ENCODE results near the gene SNRPB.
"Not testable (repeated sequence)": the region's sequence is repeated elsewhere in the genome, so short reads cannot be mapped to it uniquely, and the experiment has no call there.

SNRPB gene

GRCh38 chr20:2470423-2471193, at the start of gene SNRPB:
Gene SNRPB, minus strand, starts transcription at chr20:2470789. Its CDS starts 99 bp downstream, at chr20:2470690.
- FAIRE-seq, result peak; percentile 81

DNA sequence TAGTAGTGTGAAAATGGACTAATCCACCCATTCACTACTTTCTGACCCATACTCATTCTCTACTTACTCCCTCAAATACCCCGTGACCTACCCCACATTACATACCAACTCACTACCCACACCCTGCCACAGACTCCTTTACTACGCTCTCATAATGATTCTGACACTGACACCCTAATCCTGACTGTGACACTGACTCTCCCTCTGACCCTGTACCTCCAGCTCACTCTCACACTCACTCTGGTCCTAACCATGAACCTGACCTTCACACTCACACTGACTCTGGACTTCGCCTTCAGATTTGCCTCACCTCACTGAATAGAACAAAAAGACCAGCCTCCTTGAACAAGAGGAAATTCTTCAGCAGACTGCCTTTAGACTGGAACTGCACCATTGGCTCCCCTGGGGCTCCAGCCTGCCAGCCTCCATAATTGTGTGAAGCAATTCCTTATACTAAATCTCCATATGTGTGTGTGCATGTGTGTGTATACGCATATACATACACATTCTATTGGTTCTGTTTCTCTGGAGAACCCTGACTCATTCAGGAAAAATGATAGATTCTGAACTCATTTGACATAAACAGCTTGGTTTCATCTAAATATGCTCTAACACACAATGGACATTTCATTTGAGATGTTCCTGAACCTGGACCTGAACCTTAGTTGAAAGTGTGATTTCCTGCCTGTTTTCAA, 48.7 kb upstream of the SNRPB start:
- DNase-seq (ENCODE audit: low spot score), result no peak

More at GRCh38 chr20:2470423-2471193, at the start of gene SNRPB:
- peak; percentile 96 for DNase-seq (ENCODE audit: low spot score)

GRCh38 chr20:2518558-2518957, 48.0 kb upstream of the SNRPB start:
- DNase-seq (ENCODE audit: low spot score) (no peak), FAIRE-seq (no peak)

More for the DNA sequence above, 48.7 kb upstream of the SNRPB start:
- no peak for FAIRE-seq

- FAIRE-seq (no peak), DNase-seq (ENCODE audit: low spot score) (no peak)
Measured at GRCh38 chr20:2518096-2518495, 47.5 kb upstream of the SNRPB start.

DNA sequence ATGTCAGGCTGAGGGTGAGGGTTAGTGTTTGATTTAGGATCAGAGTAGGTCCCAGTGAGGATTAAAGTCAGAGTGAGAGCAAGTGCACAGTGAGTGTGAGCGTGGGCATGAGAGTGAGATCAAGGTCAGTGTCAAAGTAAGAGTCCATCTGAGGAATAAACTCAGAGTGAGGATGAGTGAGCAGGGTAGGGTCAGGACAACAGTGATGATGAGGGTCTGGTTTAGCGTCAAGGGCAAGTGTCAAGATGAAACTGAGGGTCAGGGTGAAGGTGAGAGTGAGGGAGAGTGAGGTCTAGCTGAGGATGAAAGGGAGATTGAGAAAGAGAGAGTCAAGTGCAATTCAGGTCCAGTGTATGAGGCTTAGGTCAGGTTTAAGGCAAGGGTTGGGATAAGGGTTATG, 45.8 kb upstream of the SNRPB start:
- FAIRE-seq, result no peak
- DNase-seq (ENCODE audit: low spot score), result no peak

GRCh38 chr20:2515203-2515602, 44.6 kb upstream of the SNRPB start:
- FAIRE-seq (no peak), DNase-seq (ENCODE audit: low spot score) (no peak)

GRCh38 chr20:2509794-2510193, 39.2 kb upstream of the SNRPB start:
- DNase-seq (ENCODE audit: low spot score) (no peak), FAIRE-seq (no peak)

- FAIRE-seq (no peak), DNase-seq (ENCODE audit: low spot score) (no peak)
Measured at GRCh38 chr20:2509468-2509781, 38.8 kb upstream of the SNRPB start.

DNA sequence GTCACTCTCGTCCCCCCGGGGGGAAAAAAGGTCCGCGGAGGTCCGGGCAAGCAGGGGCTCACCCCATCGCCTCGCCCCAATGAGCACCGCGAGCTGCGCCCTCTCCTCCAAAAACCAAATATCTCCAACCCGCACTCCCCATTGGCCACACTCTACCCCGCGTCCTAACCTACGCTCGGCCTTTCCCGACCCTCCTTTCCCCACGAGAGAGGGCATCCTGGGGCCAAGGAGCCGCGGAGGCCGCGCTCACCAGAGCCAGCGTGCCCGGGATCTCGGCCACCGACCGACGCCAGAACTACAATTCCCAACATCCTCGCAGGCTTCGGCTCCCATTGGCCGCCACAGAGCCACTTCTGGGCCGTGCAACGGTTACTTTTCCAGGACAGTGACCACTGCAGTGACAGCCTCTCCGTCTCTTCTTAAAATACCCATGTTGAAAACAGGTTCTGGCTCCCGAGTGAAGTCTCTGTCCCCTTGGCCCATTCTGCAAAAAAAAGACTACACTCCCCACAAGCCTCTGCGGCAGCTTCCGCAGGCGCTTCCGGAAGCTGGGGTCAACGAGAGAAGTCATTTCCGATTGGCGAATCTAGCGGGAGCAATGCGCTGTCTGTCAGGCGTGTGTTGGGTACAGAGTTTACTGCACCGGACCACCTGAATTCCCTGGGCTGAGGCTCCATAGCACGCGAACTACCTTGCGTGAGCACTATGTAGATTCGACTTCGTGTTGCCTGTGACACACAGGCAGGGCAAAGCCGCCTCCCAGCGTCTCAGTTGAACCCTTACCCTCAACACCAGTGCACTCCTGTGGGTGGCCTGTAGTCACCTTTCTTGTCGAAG, 38.3 kb upstream of the SNRPB start, which contains the start of gene ZNF343:
Gene ZNF343, minus strand, starts transcription at position 285 of the 837 bp plus-strand sequence. CDS start 15,020 bp downstream, outside the sequence.
- FAIRE-seq (no peak), DNase-seq (ENCODE audit: low spot score) (peak; percentile 61)

DNA sequence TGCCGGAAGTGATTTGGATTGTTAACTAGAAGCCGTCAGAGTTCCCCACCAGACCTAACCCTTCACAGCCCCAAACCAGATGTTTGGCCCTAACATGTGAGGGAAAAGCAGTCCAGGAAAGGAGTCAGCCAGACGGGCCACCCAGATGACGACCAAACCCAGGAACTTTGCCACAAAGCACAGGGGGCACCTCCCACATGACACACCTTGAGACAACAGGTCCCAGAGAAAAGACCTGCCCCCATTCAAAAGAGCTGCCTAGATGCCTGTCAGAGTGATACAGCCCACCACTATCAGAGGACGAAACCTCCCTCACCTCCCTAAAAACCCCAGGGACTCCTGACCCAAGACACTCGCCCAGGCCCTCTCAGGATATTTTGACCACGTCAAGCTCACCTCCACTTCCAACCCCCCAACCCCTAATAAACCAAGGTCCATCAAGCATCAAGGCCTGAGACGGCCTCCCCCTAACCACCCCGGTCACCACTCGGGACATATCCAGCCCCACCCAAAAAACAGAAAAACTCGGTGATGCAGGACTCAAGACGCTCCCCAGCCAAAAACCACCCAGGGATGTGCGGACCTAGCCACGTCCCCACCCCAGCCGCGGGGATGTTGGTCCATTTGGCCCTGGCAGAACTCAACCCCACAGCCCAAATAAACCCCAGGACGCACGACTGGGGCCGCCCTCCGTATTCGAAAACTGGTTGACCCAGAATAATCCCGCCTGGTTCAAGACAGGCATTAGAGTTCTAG, 37.5 kb upstream of the SNRPB start:
- DNase-seq (ENCODE audit: low spot score) (no peak), FAIRE-seq (no peak)

- DNase-seq (ENCODE audit: low spot score), result no peak
Measured at GRCh38 chr20:2507464-2507863, 36.9 kb upstream of the SNRPB start.

GRCh38 chr20:2506426-2506825, 35.8 kb upstream of the SNRPB start:
- DNase-seq (ENCODE audit: low spot score); FAIRE-seq: not testable (repeated sequence)

More at GRCh38 chr20:2507464-2507863, 36.9 kb upstream of the SNRPB start:
- FAIRE-seq, result no peak

GRCh38 chr20:2504803-2505202, 34.2 kb upstream of the SNRPB start:
- FAIRE-seq; DNase-seq (ENCODE audit: low spot score): not testable (repeated sequence)

- not testable (repeated sequence) for DNase-seq (ENCODE audit: low spot score); FAIRE-seq
Measured at GRCh38 chr20:2502808-2503384, 32.3 kb upstream of the SNRPB start.

DNA sequence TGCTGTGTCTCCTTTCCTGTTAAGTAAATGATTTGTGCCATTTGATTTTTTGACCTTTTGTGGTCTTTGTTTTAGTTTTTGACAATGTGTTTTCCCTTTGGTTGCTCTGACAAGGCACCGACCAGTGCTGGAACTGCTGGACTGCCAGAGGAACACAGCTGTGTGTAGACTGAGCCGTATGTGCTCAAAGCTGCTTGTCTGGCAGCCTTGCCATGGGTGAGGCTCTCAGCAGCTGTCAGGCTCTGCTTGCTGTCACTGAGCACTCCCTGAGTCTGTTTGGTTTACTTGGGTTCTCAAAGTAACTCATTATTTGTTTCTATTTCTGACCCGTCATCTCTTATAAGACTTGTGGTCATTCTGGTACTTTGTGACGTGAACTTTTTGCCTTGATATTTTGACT, 15.1 kb upstream of the SNRPB start:
- no peak for FAIRE-seq
- no peak for DNase-seq (ENCODE audit: low spot score)

DNA sequence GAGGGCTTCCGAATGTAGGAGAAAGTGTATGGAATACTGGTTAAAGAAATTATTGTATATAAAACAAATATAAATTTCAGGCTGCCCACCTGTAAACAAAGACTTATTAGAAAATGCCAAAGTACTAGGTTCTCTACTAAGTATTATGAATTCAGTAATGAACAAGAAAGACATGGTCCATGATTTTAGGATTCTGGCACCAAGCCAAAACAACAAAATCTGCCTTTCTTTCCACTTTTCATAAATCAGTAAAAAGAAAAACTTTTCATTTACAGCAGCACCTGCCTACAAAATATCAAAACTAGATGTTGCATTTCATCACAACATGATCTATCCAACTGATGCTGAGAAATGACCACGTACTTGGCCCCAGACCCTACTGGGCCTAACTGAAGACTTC, 14.5 kb upstream of the SNRPB start:
- no peak for FAIRE-seq
- no peak for DNase-seq (ENCODE audit: low spot score)

GRCh38 chr20:2483504-2483903, 12.9 kb upstream of the SNRPB start:
- FAIRE-seq (no peak), DNase-seq (ENCODE audit: low spot score) (no peak)

DNA sequence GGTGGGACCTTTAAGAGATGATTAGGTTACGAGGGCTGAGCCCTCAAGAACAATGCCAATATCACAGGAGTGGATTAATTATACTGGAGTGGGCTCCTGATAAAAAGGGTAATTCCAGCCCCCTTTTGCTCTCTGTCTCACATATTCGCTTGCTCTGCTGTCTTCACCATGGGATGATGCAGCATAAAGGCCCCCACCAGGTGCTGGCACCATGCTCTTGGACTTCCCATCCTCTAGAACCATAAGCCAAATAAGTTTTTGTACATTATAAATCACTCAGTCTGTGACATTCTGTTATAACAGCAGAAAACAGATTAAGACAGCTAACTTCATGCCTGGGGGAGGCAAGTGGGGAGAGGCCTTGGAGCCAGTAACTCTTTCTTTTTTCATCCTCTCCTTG, 9.8 kb upstream of the SNRPB start:
- no peak for FAIRE-seq
- DNase-seq (ENCODE audit: low spot score), result no peak

DNA sequence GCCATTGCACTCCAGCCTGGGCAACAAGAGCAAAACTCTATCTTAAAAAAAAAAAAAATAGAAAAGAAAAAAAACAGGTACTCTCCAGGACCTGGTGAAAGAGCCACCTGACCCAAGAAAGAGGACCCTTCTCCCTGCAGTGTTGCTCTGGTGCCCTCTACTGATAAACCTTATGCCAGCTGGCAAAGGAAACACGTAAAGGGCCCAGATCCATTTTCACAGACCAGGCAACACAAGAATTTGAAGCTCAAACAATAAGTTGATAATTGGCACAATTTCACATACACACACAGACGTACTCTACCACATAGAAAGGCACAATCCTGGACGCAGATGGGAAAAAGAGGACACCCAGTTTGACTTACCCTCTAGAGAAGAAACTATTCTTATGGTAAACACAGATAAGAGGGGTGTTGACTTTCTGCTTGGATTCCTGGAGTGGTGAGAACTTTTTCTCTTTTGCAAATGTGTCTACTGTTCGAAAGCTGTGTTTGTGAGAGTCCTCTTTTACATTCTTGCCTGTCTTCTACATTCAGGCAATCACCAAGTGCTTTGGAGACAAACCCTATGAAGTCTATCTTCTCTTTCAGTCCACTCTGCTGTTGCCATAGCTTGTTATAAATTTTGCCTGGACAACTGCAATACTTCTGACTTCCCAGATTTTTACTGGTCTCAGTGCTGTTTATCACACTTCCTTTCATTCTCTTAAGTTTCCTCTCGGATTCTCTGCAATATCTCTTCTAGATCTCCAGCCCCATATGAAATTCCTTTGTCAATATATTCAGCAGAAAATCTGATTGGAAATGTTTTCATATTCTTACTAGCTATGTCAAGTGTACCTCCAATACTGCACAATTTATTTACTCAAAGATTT, 6.4 kb upstream of the SNRPB start:
- DNase-seq (ENCODE audit: low spot score) (no peak), FAIRE-seq (no peak)
